HCEC 1CT (cell line): ENCODE results near the gene CDH11.

Experiments
- DNase-seq: peaks from one replicate; pipeline ENCODE4 v3.0.0-alpha.2; 2017

Gene CDH11

DNA sequence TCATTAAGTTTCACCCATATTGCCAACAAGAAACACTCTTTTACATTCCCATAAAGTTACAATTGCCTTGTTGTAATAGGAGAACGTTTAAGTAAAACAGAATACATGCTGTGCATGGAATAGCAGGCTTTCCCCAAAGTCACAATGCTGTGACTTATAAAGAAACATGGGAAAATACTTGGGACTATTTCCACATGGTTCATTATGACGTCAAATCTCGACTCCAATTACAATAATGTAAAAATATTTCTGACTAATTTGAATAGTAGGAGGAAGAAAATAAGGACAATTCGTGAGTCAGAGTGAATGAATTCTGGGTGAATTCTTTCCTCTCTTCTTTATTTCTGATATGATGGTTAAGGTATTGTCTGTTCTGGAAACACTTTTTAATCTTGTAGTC, 52.8 kb downstream of the CDH11 start:
- peak; percentile 87 for DNase-seq

DNA sequence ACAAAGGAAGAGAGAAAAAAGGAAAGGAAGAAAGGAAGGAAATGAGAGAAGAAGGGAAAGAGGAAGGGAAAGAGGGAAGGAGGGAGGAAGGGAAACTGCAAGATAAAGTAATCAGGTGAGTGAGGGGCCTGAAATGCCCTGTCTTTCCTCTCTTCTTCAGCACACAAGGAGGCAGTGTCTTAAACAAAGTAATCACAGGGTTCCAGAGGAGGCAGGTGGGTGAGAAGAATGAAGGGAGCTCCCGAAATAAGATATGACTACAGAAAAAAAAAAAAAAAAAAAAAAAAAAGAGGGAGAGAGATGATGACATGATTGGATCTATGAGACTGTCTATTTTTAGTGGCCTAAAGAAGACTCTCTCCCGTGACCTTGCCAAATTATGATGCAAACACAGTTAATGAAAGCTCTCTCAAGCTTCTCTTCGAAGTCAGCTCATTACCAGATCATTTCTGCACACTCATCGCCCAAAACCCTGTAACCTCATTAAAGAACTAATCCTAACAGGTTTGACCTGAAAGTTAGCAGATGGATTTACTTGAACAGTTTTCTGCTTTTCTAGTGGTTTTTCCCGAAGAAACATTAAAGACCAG, 53.6 kb downstream of the CDH11 start:
- peak; percentile 75 for DNase-seq

DNA sequence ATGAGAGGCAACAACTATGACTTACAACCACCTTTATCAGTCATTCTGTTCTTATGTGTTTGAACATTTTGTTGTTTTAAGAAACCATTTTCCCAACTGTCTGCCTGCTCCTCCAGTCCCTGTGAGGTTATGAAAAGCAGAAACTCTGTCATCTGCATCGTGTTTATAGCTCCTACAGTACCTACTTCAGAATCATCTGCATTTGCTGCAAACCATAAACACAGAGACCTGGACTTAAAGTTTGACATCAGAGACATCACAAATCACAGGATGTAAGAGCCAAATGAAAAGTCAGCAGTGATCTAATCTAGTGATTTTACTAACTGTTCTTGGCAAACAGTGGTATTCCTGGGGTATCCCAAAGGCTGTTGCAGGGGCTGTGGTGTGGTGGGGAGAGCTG, 55.2 kb downstream of the CDH11 start:
- DNase-seq, result no peak

DNA sequence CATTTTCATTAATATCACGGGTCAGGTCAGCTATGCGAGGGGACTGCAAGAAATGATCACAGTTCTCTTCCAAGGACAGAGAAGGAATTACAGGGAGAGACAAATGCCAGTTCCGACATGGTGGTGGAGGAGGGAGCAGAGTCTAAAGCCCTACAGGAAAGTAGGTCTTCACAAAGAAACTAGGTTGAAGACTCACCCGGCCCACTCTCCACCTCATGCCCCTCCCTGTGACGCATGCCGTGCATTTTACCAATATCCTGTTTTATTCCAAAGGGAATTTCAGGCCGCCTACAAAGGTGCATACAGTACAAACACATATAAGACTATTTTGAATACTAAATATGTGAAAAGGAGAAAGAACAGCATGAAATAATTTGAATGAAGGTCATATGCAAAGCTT, 56.8 kb downstream of the CDH11 start:
- DNase-seq, result no peak

DNA sequence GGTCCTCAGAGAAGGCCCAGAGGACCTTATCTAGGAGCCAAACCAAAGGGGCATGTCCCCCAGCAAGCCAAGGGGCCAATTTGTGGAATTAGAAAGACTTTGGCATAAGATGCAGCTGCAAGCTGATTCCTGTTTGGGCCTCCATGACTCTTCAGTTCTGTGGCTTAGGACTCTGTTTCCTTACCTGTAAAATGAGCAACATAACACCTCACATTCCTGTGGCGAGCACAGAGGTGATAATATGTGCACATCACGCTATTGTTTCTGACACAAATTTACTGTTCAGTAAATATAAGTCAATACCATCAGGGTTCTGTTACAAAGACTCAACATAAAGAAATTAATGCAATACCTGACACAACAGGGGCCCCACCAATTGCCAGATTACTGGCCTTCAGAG, 57.7 kb downstream of the CDH11 start:
- DNase-seq, result no peak

DNA sequence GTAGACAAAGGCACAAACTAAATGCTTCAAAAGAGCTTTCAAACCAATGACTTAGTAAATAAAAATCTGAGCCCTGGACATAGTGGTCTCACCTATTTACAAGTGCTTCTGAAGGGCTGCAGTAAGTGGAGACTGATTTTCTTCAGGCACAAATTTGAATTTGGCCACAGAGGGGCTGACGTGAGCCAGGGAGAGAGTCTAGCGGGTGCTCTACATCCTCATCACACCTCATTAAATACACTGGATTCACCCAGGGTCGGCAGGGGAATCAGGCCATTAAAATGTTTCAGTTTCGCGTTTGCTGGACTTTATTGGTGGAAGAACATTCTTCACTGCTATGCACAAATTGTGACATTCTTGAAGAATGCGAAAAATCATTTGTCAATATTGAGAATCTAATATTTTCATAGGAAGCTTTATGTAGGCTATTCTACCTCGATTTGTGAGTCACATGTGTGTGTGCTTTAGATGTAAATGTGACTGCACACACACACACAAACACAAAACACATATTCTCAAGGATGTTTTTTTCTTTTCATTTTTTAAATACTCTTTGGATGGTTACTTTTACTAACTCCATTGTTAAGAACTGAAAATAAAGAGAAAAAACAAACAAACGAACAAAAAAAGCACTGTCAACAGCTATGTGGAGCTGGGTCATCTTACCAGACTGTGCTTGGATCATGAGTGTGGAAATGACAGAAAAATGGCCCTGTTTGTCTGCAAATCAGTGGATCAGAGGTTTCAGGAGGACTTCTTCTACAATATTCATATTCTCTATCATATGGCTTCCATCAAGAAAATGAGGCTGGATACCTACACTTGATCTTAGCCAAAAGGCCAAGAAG, 58.9 kb downstream of the CDH11 start:
- DNase-seq, result no peak

DNA sequence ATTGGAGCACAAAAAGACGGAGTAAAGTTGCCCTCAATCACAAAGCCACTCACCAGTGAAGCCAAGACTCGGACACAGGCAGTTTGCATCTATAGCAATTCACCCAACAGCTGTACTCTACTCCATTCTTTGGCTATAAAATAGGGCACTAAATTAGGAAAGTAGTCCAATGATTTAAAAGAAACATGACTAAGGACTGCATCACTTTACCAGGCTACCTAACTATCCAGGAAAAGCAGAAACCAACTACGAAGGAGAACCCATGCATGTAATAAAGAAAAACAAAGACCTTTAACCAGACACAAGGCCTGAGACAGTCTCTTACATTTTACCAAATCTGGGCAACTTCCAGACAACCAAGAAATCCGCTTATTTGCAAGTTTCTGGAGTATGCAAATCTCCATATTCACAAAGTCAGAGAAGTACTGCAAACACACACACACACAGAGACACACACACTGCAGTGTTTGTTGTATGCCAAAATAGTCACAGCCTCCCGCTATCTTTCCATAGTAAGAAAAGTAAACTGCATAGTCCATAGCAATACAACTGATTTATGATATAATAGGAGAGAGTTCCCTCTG, 59.8 kb downstream of the CDH11 start:
- DNase-seq, result peak; percentile 39

DNA sequence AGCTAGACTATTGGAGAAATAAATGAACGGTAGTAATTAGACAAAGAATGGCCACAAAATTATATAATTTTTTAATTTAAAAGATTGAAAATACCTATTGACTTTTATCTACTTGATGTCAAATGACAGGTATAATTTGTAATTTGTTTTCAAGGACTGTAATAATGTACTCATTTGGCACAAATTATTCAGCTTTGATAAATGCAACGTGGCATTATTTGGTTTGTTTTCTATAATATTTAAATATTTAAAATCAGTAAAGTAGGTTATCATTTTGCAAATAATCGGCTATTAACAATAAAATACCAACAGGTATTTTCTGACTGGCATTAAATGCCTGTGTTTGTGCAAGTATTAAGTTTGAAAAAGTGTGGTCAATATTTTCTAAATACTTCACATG, 60.6 kb downstream of the CDH11 start:
- no peak for DNase-seq

DNA sequence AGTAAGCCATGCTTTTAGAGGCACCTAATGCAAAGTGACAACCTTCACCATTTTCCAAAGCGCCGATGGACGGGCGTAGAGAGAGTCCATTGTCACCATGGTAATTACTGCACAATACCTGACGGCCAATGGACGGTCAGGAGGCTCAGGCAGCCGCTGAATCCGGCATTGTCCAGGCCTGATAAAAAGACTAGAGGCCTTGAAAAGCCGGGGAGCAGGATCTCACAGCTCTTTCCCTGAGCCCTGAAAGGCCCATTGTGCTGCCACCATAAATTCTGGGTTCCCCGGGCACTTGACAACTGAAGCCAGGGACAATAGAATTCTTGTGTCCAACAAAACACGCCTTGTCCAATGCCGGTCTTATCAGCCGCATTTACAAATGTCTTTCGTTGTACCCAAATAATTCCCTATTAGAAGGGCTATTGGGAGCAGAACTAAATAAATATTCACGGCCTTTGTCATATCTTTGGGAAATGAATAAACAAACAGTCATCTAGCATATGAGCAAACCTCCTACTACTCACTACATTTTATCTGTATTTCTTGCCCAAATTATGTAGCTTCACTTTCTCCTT, 62.4 kb downstream of the CDH11 start:
- peak; percentile 5 for DNase-seq

DNA sequence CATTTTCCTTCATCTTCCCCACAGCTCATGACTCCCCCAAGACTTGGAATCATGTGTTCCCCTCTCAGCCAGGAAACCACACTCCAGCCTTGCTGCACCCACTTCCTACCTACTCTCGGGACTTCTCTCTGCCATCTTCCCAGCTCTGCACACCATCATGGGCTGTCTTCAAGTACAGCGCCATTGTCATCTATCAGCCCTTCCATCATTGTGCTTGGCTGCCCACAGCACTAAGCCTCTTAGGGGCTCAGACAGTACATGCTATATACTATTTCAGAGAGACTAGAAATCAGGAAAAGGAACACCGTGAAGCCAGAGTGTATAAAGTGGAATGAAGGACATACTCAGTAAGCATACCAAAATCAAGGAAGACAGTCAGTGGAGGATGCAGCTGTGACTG, 64.7 kb downstream of the CDH11 start:
- DNase-seq, result no peak

DNA sequence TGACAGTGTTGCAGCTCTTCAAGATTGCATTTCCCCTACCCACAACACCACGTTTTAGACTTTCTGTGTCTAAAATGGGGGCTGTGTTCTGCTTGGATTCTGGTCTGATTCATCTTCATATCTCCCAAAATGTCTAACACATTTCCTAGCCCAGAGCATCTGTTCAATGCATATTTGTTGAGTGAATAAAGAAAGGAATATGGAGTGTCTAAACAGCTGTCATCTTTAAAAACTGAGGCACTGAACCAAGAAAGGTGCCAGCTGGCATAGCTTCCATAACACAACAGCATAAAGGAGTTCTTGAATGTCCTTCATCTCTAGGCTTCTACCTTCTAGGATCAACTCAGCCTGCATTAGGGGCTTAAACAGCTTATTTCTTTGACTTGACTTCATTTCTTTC, 67.4 kb downstream of the CDH11 start:
- DNase-seq, result peak; percentile 25

DNA sequence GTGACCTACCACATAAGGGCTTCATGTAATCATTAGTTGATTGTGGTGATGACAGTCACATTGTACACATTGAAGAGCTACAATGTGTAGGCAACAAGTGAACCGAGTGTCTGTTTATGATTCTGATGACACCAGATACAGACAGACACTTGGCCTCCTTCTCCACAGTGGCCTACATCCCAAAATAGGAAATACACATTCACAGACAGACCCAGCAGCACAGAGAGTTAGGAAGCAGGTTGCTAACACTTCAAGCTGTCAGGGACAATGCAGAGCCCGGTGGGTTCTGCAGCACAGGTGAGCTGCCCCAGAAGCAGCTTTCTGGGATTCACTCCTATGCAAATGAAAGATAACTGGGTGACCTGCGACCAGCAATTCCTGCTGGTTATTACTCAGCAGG, 72.2 kb downstream of the CDH11 start:
- DNase-seq, result no peak

DNA sequence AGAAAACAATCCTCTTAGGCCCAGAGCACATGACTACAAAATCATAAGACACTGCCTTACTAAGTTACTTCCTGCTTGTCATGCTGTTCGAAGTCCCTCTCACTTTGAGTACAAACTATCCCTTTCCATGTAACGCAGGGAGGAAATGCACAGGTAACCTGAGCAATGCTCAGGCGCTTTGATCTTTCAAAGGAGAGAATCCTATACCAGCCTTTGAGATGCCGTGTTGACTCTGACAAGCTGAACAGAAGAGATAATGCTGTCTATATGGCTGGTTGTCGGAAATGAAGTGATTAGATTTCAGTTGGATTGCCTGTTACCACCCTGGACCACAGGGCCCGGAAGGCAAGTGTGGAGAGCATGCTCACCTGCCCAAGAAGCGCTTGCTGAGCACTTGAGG, 75.9 kb downstream of the CDH11 start:
- DNase-seq, result no peak

DNA sequence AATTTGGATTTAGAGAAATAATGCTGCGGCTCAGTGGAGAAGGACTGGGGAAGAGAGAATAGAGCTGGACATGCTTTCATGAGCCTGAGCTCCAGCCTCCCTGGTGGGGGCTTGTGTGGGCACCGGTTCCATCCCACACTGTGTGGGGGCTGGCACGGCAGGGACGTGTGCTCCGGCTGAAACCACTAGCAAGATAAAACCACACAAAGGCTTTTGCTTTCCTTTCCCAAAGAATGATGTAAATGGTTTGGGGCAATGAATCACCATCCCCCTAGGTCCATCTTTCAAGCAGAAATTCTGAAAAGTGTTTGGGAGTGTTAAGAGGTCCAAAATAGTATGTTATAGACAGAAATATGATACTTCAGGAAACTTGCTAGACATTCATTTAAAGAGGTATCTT, 77.0 kb downstream of the CDH11 start:
- DNase-seq, result peak; percentile 7

DNA sequence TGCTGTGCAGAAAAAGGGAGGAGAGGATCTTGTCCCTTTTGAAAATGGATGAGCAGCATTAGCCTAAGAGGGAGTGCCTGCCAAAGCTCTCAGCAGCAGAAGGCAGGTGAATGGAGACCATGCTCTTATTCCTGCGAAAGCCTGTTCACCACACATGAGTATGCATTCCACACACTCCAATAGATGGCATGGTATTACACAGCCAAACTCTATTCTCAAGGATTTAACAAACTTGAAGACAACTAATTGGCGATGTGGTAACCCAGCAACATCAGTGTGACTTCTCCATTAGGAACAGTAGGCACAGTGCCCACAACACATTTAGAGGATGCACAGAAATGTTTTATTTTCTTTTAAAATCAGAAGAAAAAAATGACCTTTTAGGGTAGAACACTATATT, 77.8 kb downstream of the CDH11 start:
- DNase-seq, result no peak

DNA sequence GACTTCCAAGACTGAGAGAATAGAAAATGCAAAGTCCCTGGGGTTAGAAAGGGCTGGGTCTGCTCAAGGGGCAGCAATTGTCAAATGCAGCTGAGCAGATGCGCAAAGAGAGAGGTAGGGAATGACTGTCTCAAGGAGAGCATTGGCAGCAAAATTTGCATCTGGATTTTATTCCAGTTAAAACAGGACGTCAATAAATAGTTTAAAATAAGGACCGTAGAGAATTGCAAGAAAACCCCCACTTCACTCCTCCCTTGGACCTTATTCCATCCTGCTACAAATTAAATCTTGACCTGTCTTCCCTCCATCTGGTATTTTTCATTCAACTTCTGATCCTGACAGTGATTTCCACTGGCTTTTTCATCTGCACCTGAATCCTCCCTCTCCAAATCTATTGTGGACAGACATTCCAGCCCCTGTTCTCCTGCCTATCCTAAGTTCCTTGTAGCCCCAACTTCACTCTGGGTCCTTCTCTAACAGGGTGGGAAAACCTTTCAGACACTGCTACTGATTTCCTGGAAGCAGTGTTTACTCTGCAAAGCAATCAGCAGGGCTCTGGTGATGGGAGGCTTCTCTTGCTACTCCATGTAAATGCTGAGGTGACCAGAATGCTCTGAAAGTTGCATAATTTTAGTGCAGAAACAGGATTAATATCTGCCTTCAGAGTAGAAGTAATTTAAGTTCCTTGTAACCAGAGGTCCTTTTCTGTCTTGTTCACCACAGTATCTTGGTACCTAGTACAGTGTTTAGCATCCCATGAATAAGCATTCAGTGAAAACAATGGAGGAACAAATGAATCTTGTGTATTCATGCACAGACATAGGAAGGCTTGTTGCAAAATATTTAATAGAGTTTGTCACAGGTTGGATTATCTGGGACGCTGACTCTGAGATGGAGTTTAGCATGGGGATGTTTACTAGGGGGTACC, 79.2 kb downstream of the CDH11 start:
- DNase-seq, result no peak

DNA sequence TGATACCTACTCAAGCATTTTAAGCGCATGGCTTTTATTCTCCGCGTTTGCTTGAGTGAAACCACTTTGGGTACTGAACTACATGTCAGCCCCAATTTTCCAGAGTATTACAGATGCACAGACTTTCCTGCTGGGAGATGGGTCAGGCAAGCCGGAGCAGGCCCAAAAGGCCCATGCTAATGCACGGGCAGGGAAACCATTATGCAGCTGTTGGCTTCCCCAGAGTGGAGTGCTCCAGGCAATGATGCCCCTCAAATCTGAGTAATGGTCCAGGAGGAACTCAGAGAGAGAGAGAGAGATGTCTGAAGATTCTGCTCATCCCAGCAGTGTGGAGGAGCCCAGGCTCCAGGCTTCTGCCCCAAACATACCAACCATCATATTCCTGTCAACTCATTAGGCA, 80.2 kb downstream of the CDH11 start:
- no peak for DNase-seq

DNA sequence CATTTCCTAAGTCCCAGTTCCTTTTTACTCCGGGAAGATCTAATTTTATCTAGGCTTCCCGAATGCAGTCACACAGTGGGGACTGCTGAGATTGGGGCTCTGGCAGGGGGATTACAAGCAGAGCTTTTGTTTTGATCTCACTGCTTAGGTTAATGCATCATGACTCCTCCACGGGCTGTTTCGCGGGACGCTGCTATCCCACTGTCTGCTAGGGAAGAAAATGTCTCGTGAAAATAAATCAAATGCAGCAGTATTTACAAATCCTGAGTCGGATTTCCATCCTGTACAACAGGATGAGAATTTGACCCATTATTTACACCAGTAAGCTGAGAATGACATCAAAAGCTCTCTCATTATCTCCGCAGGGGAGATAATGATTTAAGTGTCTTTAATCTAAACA, 83.8 kb downstream of the CDH11 start:
- DNase-seq, result no peak

DNA sequence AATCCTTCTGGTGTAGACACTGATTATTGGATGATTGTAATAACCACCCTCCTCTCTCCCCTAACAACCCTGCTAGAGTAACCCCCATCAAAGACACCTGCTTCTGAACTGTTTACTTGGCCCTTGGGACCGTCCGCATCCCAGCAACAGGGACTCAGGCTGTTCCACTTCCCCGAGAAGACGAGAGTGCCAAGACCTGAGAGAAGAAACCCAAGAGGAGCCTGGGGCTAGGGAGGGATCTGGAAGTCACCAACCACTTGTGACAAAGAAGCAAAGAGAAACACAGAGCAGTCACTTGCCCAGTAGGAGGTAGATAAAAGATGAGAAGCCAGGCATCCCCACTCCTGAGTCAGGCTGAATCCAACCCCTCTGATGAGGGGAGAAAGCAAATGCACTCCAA, 84.3 kb downstream of the CDH11 start:
- DNase-seq, result no peak

DNA sequence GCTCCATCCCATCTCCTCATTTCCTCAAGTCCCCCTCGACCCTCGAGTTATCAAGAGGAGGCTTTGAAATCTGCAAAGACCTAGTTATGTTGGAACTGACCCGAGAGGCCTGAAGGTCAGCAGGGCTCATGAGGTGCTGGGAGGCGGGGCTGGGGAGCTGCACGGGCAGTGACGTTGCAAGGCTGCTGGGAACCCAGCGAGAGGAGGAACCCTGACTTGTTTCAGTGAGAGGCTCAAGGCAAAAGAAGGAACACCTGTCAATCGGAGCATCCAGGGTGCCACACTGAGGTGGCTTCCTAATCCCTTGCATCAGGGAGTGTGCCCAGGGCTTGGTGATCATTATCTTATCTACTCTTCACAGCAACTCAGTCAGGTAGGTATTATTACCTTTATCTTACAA, 86.9 kb downstream of the CDH11 start:
- no peak for DNase-seq

DNA sequence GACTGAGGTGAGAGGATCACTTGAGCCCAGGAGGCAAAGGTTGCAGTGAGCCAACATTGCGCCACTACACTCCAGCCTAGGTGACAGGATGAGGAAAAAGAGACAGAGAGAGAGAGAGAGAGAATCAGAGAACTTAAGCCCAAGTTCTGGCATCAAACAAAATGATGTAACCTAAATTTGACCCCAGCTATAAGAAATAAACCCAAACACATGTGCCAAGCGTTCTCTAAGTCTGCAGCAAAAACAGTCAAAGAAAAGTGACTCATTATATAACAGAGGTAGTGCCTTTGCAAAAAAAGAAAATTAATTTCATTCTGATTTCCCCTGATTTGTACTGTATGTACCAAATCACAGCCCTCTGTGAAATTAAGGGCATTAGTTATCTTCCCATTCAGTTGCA, 89.5 kb downstream of the CDH11 start:
- peak; percentile 29 for DNase-seq

DNA sequence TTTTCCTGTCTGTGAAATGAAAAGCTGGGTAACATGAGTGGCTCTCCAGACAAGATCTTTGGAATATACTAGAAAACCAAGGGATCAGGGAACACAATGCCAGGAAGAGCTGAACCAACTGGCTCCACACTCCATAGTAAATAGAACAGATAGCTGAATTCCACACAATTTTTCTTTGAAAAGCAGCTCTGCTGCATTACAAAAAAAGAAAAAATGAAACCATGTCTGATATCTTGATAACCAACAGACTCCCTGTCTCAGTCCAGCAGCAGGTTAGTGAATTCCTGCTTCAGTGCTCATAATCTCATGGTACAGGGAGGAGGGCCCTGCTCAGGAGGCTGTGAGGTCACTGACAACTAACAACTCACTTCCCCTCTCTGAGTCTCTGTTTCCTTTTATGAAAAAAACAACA, 97.1 kb downstream of the CDH11 start:
- peak; percentile 28 for DNase-seq

DNA sequence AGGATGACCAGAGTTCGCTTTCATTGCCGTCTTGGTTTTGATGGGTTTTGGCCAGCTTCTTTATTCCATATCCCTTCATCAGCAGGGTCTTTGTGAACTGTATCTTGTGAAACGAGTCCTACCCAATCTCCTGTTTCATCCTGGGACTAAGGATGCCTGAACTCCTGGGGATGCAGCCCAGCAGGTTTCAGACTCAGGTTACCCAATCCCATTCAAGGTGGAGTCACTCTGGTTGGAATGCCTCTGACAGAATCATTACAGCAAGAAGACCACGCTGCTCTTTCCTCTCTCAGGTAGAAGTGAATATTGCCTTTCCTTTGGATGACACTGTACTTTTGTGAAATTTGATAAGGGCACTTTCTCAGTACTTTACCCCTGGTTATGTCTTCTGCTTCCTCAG, 98.1 kb downstream of the CDH11 start:
- DNase-seq, result no peak
